GM13977 (cell line): Measurements from ENCODE around the gene TAS2R41.

Source experiments
- DNase-seq: peaks from one replicate; pipeline ENCODE4 v3.0.0; 2012; ENCODE audit warnings: low spot score
- in situ Hi-C: fragments of 300-500 bp; cut with MboI; formaldehyde crosslinking; loops from one replicate; pipeline ENCODE4 v1.12.0; 2022; ENCODE audit warnings: low sequenced_read_pairs, low pct_unique_long_range_greater_than_20kb, mixed read lengths, inconsistent platforms; ENCODE audit not compliant: unreplicated experiment
- TF ChIP-seq, protein P1 (sequence below): IDR thresholded peaks from 2 replicates; pipeline ENCODE4 v1.5.1; 2012; ENCODE audit warnings: mild to moderate bottlenecking, control low read depth; ENCODE audit not compliant: insufficient read depth; ENCODE audit errors: extremely low read depth, missing control alignments

Gene TAS2R41

DNA sequence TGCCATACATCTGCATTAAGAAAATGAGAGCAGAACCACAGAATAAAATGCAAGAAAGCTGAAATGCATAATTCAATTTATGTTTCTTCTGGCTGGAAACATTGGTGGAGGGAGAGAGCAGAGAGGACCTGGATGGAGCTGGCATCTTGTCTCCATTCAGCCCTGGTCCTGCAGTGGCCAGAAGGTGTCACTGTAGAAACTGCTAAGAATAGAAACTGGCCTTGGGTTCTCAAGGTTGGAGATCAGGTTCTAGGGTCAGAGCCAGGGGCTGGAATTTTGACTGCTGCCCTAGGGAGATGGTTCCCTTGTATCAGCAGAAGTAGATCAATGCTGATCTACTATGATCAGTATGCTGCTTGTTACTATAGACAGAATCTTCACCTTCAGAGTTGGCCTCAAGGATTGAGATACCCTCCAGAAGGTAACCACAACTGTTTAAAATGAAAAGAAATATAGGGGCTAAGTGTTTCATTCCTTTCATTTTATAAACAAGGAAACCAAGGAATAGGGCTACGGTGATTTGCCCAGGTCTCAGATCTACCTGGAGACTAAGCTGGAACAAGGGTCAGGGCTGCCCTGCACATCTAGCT lies 13.1 kb downstream of the TAS2R41 start:
- TF ChIP-seq, protein P1, sequence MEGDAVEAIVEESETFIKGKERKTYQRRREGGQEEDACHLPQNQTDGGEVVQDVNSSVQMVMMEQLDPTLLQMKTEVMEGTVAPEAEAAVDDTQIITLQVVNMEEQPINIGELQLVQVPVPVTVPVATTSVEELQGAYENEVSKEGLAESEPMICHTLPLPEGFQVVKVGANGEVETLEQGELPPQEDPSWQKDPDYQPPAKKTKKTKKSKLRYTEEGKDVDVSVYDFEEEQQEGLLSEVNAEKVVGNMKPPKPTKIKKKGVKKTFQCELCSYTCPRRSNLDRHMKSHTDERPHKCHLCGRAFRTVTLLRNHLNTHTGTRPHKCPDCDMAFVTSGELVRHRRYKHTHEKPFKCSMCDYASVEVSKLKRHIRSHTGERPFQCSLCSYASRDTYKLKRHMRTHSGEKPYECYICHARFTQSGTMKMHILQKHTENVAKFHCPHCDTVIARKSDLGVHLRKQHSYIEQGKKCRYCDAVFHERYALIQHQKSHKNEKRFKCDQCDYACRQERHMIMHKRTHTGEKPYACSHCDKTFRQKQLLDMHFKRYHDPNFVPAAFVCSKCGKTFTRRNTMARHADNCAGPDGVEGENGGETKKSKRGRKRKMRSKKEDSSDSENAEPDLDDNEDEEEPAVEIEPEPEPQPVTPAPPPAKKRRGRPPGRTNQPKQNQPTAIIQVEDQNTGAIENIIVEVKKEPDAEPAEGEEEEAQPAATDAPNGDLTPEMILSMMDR = peak; percentile 54
- no peak for DNase-seq
- in situ Hi-C loops = no loop called here

DNA sequence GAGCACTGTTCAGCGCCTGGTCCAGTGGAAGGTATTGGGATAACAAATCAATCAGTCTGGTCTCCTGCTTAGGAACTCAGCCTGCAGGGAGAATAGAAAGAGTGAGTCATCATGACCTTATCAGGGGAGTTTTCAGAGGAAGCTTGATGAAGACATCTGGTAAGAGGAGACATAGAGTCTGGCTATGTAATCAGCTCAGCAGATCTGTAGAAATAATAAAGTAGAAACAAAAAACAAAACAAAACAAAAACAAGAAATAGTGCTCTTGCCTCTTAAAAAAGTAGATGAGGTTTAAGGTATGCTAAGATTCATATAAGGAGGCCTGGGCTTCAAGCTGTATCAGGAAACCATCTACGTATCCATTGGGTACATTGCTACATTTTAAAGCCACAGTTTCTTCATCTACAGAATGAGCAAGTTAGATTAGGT lies 14.4 kb downstream of the TAS2R41 start:
- TF ChIP-seq, protein P1 = no peak
- in situ Hi-C loops = no loop called here
- no peak for DNase-seq

DNA sequence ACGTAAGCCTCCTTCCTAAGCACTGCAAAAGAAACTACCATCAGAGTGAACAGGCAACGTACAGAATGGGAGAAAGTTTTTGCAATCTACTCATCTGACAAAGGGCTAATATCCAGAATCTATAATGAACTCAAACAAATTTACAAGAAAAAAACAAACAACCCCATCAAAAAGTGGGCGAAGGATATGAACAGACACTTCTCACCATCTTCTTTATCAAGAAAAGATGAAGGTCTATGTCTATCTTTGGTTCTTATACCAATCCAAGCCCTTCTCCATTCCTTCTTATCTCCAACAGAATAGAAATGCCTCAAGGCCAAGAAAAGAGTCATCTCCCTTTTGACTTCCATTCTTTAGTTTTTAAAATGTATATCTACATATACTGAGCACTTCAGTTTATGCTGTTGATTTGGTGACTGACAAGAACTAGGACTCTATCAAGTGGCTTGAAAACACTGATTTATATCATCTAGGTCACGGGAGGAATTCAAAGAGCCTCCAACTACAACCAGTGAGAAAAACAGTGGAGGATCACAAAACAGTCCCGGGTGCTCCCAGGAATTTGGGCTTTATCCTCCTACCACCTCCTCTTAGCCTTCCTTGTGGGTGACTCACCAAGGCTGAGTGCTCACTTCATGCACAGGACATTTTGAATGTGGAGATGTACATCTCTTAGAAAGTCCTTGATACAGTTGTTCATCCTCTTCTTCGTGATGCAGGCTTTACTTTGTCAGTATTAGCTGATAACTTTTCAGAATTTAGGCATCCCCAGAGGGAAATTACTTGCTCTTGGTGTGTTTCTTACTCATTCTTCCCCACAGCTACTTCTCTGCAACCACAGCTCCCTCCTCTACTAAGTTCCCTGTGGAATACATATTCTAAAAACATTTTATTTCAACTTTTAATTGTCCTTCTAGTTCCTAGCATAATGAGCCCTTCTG lies 15.4 kb downstream of the TAS2R41 start:
- DNase-seq = no peak
- in situ Hi-C loops = no loop called here
- TF ChIP-seq, protein P1 = no peak

DNA sequence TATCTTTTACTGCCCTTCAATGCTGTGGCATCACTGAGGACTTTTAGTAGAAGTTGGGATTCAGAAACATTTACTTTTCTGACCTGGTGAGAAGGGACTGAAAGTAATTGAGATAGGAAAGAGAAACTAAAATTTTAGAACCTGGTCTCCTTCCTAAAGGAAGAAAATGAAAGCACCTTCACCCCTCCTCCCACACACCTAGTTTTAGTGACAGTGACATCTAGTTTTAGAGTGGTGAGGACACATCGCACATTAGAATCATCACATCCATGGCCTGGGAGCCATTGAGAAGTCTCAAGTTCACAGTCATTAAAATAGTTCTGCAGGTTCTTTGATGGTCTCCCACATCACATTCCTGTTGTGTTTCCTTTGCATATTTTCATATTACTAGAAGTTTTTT lies 16.1 kb downstream of the TAS2R41 start:
- no peak for DNase-seq
- TF ChIP-seq, protein P1 = no peak
- in situ Hi-C loops = no loop called here

DNA sequence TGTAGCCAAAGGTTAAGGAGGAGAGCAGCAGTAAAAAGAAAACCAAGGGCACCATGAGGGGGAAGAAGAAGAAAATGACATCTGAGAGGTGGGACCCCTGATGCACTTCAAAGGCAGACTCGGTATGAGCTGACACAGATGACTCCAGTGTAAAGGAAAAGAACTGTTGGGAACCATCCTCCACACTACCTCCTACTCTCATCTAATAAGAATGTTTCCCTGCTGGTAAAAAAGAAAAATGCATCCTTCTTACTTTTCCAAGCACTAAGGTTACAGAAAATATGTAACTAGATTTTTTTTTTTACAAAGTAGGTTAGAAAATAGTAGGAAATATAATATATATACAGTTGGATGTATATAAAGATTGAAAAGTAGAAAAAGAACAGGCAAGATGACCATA lies 16.9 kb downstream of the TAS2R41 start:
- no peak for DNase-seq
- in situ Hi-C loops = no loop called here
- TF ChIP-seq, protein P1 = no peak

DNA sequence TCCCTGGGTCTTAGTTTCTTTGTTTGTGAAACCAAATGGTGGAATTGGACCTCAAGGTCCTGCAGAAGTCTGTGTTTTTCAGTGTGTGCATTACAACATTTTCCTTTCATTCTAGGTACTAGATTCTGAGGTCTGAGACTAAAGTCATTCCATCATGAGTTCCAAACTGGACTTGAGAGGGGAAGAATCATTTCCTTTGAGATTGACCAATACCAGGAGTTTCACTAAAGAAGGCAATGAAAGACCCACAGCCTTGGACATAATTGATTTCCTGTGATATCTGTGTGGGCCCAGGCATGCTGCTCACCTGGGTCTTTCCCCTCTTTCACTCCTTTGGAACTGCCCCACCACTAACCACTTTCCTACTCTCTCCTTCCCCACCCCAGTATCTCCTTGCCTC lies 18.2 kb downstream of the TAS2R41 start:
- TF ChIP-seq, protein P1 = no peak
- DNase-seq = no peak
- in situ Hi-C loops = no loop called here
